ES-I3 (cell line): ENCODE results near the gene AOPEP.

Experiments
- H3K36me3 ChIP-seq: 2 replicates; pipeline ENCODE4 v1.6.1; 2013; ENCODE audit warnings: mild to moderate bottlenecking, low read length, control low read depth, moderate library complexity; ENCODE audit not compliant: insufficient read depth
- H3K4me1 ChIP-seq: 2 replicates; pipeline ENCODE4 v1.6.1; 2013; ENCODE audit warnings: mild to moderate bottlenecking, control low read depth, low read length; ENCODE audit not compliant: insufficient read depth
- H3K9ac ChIP-seq: 2 replicates; pipeline ENCODE4 v1.6.1; 2013; ENCODE audit warnings: low read depth, mild to moderate bottlenecking, low read length, moderate library complexity
- H3K9me3 ChIP-seq: 2 replicates; pipeline ENCODE4 v1.6.1; 2013; ENCODE audit warnings: mild to moderate bottlenecking, low read length, moderate library complexity; ENCODE audit not compliant: control insufficient read depth, insufficient read depth

AOPEP gene

GRCh38 chr9:95049761-95050160 is 323.3 kb downstream of the AOPEP start:
- Histone ChIP-seq H3K36me3 (no peaks in the 10 kb centered on the region), H3K9me3 (no peaks in the 10 kb centered on the region), H3K4me1 (peaks cover 27% of the 10 kb centered on the region; the same call in 1 of the 2 replicates), H3K9ac (no peak overlapping the region)

- Histone ChIP-seq H3K4me1 (peaks cover 20% of the 10 kb centered on the region), H3K36me3 (no peaks in the 10 kb centered on the region)
Measured at GRCh38 chr9:95053611-95054570, 327.4 kb downstream of the AOPEP start.

GRCh38 chr9:95055334-95055850 is 328.9 kb downstream of the AOPEP start:
- no peaks in the 10 kb centered on the region for H3K9me3 ChIP-seq
- H3K9ac ChIP-seq, result no peak overlapping the region
- H3K36me3 ChIP-seq, result no peaks in the 10 kb centered on the region
- H3K4me1 ChIP-seq, result peaks cover 15% of the 10 kb centered on the region

More at GRCh38 chr9:95053611-95054570, 327.4 kb downstream of the AOPEP start:
- no peak overlapping the region for H3K9ac ChIP-seq
- H3K9me3 ChIP-seq, result no peaks in the 10 kb centered on the region

- no peaks in the 10 kb centered on the region for H3K36me3 ChIP-seq
- peaks cover 17% of the 10 kb centered on the region for H3K4me1 ChIP-seq
- no peaks in the 10 kb centered on the region for H3K9me3 ChIP-seq
- no peak overlapping the region for H3K9ac ChIP-seq
Measured at GRCh38 chr9:95055851-95056551, 329.5 kb downstream of the AOPEP start.

- Histone ChIP-seq H3K4me1 (peaks cover 17% of the 10 kb centered on the region), H3K9me3 (no peaks in the 10 kb centered on the region), H3K9ac (no peak overlapping the region), H3K36me3 (no peaks in the 10 kb centered on the region)
Measured at GRCh38 chr9:95057101-95057500, 330.6 kb downstream of the AOPEP start.

- Histone ChIP-seq H3K9ac (no peak overlapping the region), H3K36me3 (no peaks in the 10 kb centered on the region), H3K4me1 (peaks cover 17% of the 10 kb centered on the region), H3K9me3 (no peaks in the 10 kb centered on the region)
Measured at GRCh38 chr9:95058121-95058785, 331.8 kb downstream of the AOPEP start.

GRCh38 chr9:95058795-95059386 is 332.4 kb downstream of the AOPEP start:
- no peaks in the 10 kb centered on the region for H3K36me3 ChIP-seq
- H3K4me1 ChIP-seq, result peaks cover 17% of the 10 kb centered on the region
- H3K9ac ChIP-seq, result no peak overlapping the region

GRCh38 chr9:95060234-95060633 is 333.7 kb downstream of the AOPEP start:
- Histone ChIP-seq H3K9me3 (no peaks in the 10 kb centered on the region), H3K36me3 (no peaks in the 10 kb centered on the region), H3K9ac (no peak overlapping the region), H3K4me1 (peaks cover 15% of the 10 kb centered on the region)

More at GRCh38 chr9:95058795-95059386, 332.4 kb downstream of the AOPEP start:
- H3K9me3 ChIP-seq, result no peaks in the 10 kb centered on the region

- no peaks in the 10 kb centered on the region for H3K9me3 ChIP-seq
- H3K4me1 ChIP-seq, result peaks cover 9% of the 10 kb centered on the region; the same call in 1 of the 2 replicates
- H3K36me3 ChIP-seq, result no peaks in the 10 kb centered on the region
- no peak overlapping the region for H3K9ac ChIP-seq
Measured at GRCh38 chr9:95060916-95061315, 334.4 kb downstream of the AOPEP start.

GRCh38 chr9:95061916-95062595 is 335.6 kb downstream of the AOPEP start:
- Histone ChIP-seq H3K9me3 (no peaks in the 10 kb centered on the region), H3K4me1 (peaks cover 3% of the 10 kb centered on the region; the same call in 1 of the 2 replicates), H3K9ac (no peak overlapping the region), H3K36me3 (no peaks in the 10 kb centered on the region)

GRCh38 chr9:95062596-95063065 is 336.1 kb downstream of the AOPEP start:
- no peaks in the 10 kb centered on the region for H3K36me3 ChIP-seq
- H3K4me1 ChIP-seq, result peaks cover 3% of the 10 kb centered on the region; the same call in 1 of the 2 replicates
- H3K9me3 ChIP-seq, result no peaks in the 10 kb centered on the region
- H3K9ac ChIP-seq, result no peak overlapping the region

- Histone ChIP-seq H3K9ac (no peak overlapping the region), H3K4me1 (0 out of 2 replicates have a peak, but pooled peaks cover 6% of the 10 kb centered on the region), H3K36me3 (no peaks in the 10 kb centered on the region)
Measured at GRCh38 chr9:95063300-95063699, 336.8 kb downstream of the AOPEP start.

GRCh38 chr9:95065224-95065623 is 338.7 kb downstream of the AOPEP start:
- H3K4me1 ChIP-seq, result 0 out of 2 replicates have a peak, but pooled peaks cover 7% of the 10 kb centered on the region

More at GRCh38 chr9:95063300-95063699, 336.8 kb downstream of the AOPEP start:
- H3K9me3 ChIP-seq, result no peaks in the 10 kb centered on the region

More at GRCh38 chr9:95065224-95065623, 338.7 kb downstream of the AOPEP start:
- Histone ChIP-seq H3K9ac (no peak overlapping the region), H3K36me3 (no peaks in the 10 kb centered on the region), H3K9me3 (no peaks in the 10 kb centered on the region)
